GM13976 (cell line): ENCODE results near the gene NFIA.
"Not testable (repeated sequence)": the region's sequence is repeated elsewhere in the genome, so short reads cannot be mapped to it uniquely, and the experiment has no call there.

ENCODE experiments used
- DNase-seq: peaks from one replicate; pipeline ENCODE4 v3.0.0; 2012; ENCODE audit warnings: low spot score
- CTCF ChIP-seq: IDR thresholded peaks from 2 replicates; pipeline ENCODE4 v1.5.1; 2012; ENCODE audit warnings: borderline replicate concordance, mild to moderate bottlenecking; ENCODE audit not compliant: insufficient read depth; ENCODE audit errors: extremely low read depth, missing control alignments, control extremely low read depth
- in situ Hi-C: fragments of 300-500 bp; cut with MboI; formaldehyde crosslinking; loops from one replicate; pipeline ENCODE4 v1.12.0; 2022; ENCODE audit warnings: low sequenced_read_pairs, mixed read lengths, inconsistent platforms; ENCODE audit not compliant: unreplicated experiment

NFIA gene

GRCh38 chr1:61124696-61125095 is 42.3 kb downstream of the NFIA start:
- no peak for DNase-seq
- TF ChIP-seq CTCF: no peak
- in situ Hi-C loops: no loop called here

DNA sequence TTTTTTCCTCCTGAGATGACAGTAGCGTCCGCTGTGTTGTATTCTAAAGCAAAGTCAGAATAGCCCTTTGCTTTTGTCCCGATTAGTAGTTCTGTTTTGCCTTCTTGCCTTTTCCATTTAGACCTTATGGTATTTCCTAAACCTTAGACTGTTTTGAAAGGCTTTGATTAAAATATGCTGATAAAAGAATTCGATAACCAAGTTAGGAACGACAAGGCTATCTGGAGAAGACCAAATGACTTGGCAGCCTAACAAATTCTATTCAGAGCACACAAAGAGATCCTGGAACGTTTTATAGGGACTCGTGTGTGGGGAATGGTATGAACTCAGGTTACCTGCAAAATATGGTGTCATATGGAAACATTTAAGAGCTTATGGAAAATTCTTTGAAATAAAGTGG is 42.9 kb downstream of the NFIA start:
- DNase-seq: no peak
- TF ChIP-seq CTCF: no peak
- in situ Hi-C loops: no loop called here

GRCh38 chr1:61125895-61126294 is 43.5 kb downstream of the NFIA start:
- no peak for TF ChIP-seq CTCF
- in situ Hi-C loops: no loop called here
- DNase-seq: no peak

DNA sequence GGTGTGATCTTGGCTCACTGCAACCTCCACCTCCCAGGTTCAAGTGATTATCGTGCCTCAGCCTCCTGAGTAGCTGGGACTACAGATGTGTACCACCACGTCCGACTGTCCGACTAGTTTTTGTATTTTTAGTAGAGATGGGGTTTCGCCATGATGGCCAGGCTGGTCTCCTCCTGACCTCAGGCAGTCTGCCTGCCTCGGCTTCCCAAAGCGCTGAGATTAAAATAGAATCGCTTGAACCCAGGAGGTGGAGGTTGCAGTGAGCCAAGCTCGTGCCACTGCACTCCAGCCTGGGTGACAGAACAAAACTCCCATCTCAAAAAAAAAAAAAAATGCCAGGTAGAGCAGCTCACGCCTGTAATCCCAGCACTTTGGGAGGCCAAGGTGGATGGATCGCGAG is 44.5 kb downstream of the NFIA start:
- DNase-seq, in situ Hi-C loops: not testable (repeated sequence)

- in situ Hi-C loops: no loop called here
- DNase-seq: no peak
Observed at GRCh38 chr1:61130338-61131000, 48.1 kb downstream of the NFIA start.

GRCh38 chr1:61131248-61131647 is 48.9 kb downstream of the NFIA start:
- no peak for TF ChIP-seq CTCF
- no peak for DNase-seq
- in situ Hi-C loops: no loop called here

More at GRCh38 chr1:61130338-61131000, 48.1 kb downstream of the NFIA start:
- TF ChIP-seq CTCF: no peak

- DNase-seq: no peak
- TF ChIP-seq CTCF: no peak
- in situ Hi-C loops: no loop called here
Observed at GRCh38 chr1:61131716-61132115, 49.4 kb downstream of the NFIA start.
